ENCODE data around the gene DTD1. TPM values are rescaled to one million over a fixed set of nuclear protein-coding genes. Genes with fewer than 3 reads are reported as not detected.

The DTD1 gene
- total RNA-seq, 2 donors from 2014 or later: 17.0 to 21.0 TPM

GRCh38 chr20:18645851-18646250 is 58.0 kb downstream of the DTD1 start:
- intact Hi-C loops (cut with DNase I): no loop called here
- Histone ChIP-seq H3K4me1 (no peaks in the 10 kb centered on the region), H3K27ac (no peak overlapping the region), H3K9ac (ENCODE audit: low read depth in 2 of 2, low read length in 2 of 2) (no peak overlapping the region), H3K36me3 (no peaks in the 10 kb centered on the region), H3K27me3 (no peaks in the 10 kb centered on the region), H3K4me3 (no peak overlapping the region), H3K9me3 (no peaks in the 10 kb centered on the region)
- DNase-seq: no peak
- TF ChIP-seq CTCF (IDR thresholded peaks at IDR 0.05): no peak

GRCh38 chr20:18647777-18648176 is 59.9 kb downstream of the DTD1 start:
- DNase-seq: no peak
- Histone ChIP-seq H3K36me3 (no peaks in the 10 kb centered on the region), H3K27me3 (no peaks in the 10 kb centered on the region), H3K27ac (no peak overlapping the region), H3K4me1 (no peaks in the 10 kb centered on the region), H3K4me3 (no peak overlapping the region), H3K9ac (ENCODE audit: low read depth in 2 of 2, low read length in 2 of 2) (no peak overlapping the region), H3K9me3 (no peaks in the 10 kb centered on the region)
- intact Hi-C loops (cut with DNase I): no loop called here
- no peak for TF ChIP-seq CTCF (IDR thresholded peaks at IDR 0.05)

GRCh38 chr20:18650224-18650623 is 62.4 kb downstream of the DTD1 start:
- intact Hi-C loops (cut with DNase I): no loop called here
- no peak for DNase-seq
- no peak overlapping the region for H3K4me3 ChIP-seq
- no peaks in the 10 kb centered on the region for H3K36me3 ChIP-seq
- H3K9me3 ChIP-seq: no peaks in the 10 kb centered on the region
- no peak overlapping the region for H3K9ac ChIP-seq (ENCODE audit: low read depth in 2 of 2, low read length in 2 of 2)
- no peaks in the 10 kb centered on the region for H3K27me3 ChIP-seq
- H3K27ac ChIP-seq: no peak overlapping the region
- no peak for TF ChIP-seq CTCF (IDR thresholded peaks at IDR 0.05)
- H3K4me1 ChIP-seq: no peaks in the 10 kb centered on the region

- Histone ChIP-seq H3K9ac (ENCODE audit: low read depth in 2 of 2, low read length in 2 of 2) (no peak overlapping the region), H3K4me3 (no peak overlapping the region), H3K27me3 (no peaks in the 10 kb centered on the region), H3K9me3 (no peaks in the 10 kb centered on the region), H3K4me1 (no peaks in the 10 kb centered on the region), H3K27ac (no peak overlapping the region), H3K36me3 (no peaks in the 10 kb centered on the region)
- intact Hi-C loops (cut with DNase I): no loop called here
- TF ChIP-seq CTCF (IDR thresholded peaks at IDR 0.05): no peak
- no peak for DNase-seq
Observed at GRCh38 chr20:18653736-18654447, 66.0 kb downstream of the DTD1 start.

GRCh38 chr20:18654448-18654773 is 66.6 kb downstream of the DTD1 start:
- Histone ChIP-seq H3K27me3 (no peaks in the 10 kb centered on the region), H3K27ac (no peak overlapping the region), H3K9me3 (no peaks in the 10 kb centered on the region), H3K36me3 (no peaks in the 10 kb centered on the region), H3K4me3 (no peak overlapping the region), H3K4me1 (no peaks in the 10 kb centered on the region), H3K9ac (ENCODE audit: low read depth in 2 of 2, low read length in 2 of 2) (no peak overlapping the region)
- DNase-seq: no peak
- no peak for TF ChIP-seq CTCF (IDR thresholded peaks at IDR 0.05)
- intact Hi-C loops (cut with DNase I): no loop called here
